Progenitor cell of endocrine pancreas (in vitro differentiated cells): ENCODE results near the gene IGFBPL1. TPM values are rescaled to one million over a fixed set of nuclear protein-coding genes. Genes with fewer than 3 reads are reported as not detected.

Experiments
- DNase-seq: peaks from one replicate; pipeline ENCODE4 v3.0.0; 2021; ENCODE audit warnings: low spot score; ENCODE audit not compliant: unreplicated experiment
- H3K27ac Mint-ChIP-seq: 2 replicates; pipeline ENCODE4 v1.8.0; 2021; ENCODE audit warnings: mild to moderate bottlenecking, moderate library complexity, mixed read lengths
- H3K27me3 Mint-ChIP-seq: 2 replicates; pipeline ENCODE4 v1.8.0; 2021; ENCODE audit warnings: mixed read lengths
- H3K36me3 Mint-ChIP-seq: 2 replicates; pipeline ENCODE4 v1.8.0; 2022; ENCODE audit warnings: mixed read lengths; ENCODE audit not compliant: insufficient read depth
- H3K4me1 Mint-ChIP-seq: 2 replicates; pipeline ENCODE4 v1.8.0; 2021; ENCODE audit warnings: low read depth, mixed read lengths
- H3K4me3 Mint-ChIP-seq: 2 replicates; pipeline ENCODE4 v1.8.0; 2021; ENCODE audit warnings: low read depth, mild to moderate bottlenecking, moderate library complexity, mixed read lengths
- H3K9me3 Mint-ChIP-seq: 2 replicates; pipeline ENCODE4 v1.8.0; 2021; ENCODE audit warnings: low read depth, mixed read lengths
- total RNA-seq: library from RNA; stranded (reverse); gene quantifications from 2 replicates; pipeline ENCODE4 v1.2.1, GENCODE V29; 2021
- TF ChIP-seq, protein P1 (sequence below): fragments of 200-600 bp; sonication (generic); IDR thresholded peaks from one replicate; pipeline ENCODE4 v1.5.0; 2021; ENCODE audit warnings: antibody characterized with exemption, mild to moderate bottlenecking; ENCODE audit not compliant: unreplicated experiment

The IGFBPL1 gene
- total RNA-seq, 1 donor from 2014 or later = 4.7 TPM

GRCh38 chr9:38447703-38448102 is 23.4 kb upstream of the IGFBPL1 start:
- no peak overlapping the region for H3K4me3 Mint-ChIP-seq
- no peak for DNase-seq
- H3K4me1 Mint-ChIP-seq = peaks cover 9% of the 10 kb centered on the region
- H3K9me3 Mint-ChIP-seq = peaks cover 16% of the 10 kb centered on the region
- H3K36me3 Mint-ChIP-seq = no peaks in the 10 kb centered on the region
- H3K27ac Mint-ChIP-seq = no peak overlapping the region
- H3K27me3 Mint-ChIP-seq = peaks cover 3% of the 10 kb centered on the region
- TF ChIP-seq, protein P1, sequence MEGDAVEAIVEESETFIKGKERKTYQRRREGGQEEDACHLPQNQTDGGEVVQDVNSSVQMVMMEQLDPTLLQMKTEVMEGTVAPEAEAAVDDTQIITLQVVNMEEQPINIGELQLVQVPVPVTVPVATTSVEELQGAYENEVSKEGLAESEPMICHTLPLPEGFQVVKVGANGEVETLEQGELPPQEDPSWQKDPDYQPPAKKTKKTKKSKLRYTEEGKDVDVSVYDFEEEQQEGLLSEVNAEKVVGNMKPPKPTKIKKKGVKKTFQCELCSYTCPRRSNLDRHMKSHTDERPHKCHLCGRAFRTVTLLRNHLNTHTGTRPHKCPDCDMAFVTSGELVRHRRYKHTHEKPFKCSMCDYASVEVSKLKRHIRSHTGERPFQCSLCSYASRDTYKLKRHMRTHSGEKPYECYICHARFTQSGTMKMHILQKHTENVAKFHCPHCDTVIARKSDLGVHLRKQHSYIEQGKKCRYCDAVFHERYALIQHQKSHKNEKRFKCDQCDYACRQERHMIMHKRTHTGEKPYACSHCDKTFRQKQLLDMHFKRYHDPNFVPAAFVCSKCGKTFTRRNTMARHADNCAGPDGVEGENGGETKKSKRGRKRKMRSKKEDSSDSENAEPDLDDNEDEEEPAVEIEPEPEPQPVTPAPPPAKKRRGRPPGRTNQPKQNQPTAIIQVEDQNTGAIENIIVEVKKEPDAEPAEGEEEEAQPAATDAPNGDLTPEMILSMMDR = no peak

DNA sequence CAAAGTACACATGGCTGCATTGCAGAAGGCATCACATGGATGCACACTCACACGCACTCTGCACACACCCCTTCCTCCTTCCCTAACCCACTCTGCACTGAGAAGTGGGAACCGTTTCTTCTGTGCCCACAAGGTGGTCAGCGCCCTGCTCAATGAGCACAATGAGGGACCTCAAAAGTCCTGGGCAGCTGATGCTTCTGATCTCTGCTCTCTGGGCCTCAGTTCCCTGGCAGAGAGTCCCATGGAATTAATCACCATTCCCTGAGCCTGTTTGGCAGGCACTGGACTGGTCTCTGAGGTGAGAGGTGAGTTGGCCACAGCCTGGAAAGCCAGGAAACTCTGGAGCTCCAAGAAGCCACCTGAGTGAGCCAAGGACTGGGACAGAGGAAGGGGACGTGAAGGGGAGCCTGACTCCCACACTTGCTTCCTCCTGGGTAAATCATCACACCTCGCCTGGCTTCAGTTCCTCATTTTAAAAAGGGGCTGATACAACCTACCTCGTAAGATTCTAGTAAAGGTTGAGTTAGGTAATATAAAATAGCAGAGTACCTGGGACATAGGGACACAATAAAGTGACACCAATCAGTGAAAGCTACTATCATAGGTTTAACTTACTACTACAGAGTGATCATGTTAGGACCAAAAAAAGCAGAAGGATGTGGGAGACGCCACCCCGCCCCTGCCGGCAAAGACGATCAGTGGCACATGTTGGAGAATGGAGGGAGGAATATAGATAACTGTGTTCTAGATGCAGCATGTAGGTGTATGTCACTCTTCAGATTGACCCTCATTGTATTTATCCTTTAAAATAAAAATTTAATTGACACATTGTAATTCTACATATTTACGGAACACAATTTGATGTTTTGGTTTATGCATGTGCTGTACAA is 21.1 kb upstream of the IGFBPL1 start:
- peaks cover 11% of the 10 kb centered on the region for H3K4me1 Mint-ChIP-seq
- H3K36me3 Mint-ChIP-seq = no peaks in the 10 kb centered on the region
- TF ChIP-seq, protein P1 = no peak
- H3K27me3 Mint-ChIP-seq = peaks cover 3% of the 10 kb centered on the region
- no peak for DNase-seq
- peaks cover 3% of the 10 kb centered on the region for H3K9me3 Mint-ChIP-seq
- peak overlapping the region; percentile 19 for H3K27ac Mint-ChIP-seq
- H3K4me3 Mint-ChIP-seq = no peak overlapping the region

DNA sequence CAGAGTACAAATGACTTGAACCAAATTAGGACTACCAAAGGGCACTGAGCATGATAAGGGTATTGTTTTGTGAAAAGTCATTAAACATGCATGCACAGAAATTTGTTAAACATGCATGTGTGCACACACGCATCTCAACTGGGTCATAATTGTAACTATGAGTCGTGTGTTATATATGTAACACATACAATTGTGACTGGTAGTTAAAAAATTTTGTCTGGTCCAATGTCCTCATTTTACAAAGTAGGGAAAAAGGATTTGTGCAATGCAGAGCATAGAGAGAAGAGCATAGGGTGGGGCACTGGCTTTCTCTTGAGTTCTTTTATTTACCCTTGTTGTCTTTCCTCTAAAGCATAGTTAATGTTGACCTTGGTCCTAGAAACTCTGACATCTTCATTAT is 19.3 kb upstream of the IGFBPL1 start:
- Mint-ChIP-seq H3K4me3 (no peak overlapping the region), H3K4me1 (peaks cover 11% of the 10 kb centered on the region), H3K9me3 (no peaks in the 10 kb centered on the region), H3K27ac (no peak overlapping the region), H3K36me3 (no peaks in the 10 kb centered on the region), H3K27me3 (peaks cover 6% of the 10 kb centered on the region)
- DNase-seq = no peak
- TF ChIP-seq, protein P1 = no peak

DNA sequence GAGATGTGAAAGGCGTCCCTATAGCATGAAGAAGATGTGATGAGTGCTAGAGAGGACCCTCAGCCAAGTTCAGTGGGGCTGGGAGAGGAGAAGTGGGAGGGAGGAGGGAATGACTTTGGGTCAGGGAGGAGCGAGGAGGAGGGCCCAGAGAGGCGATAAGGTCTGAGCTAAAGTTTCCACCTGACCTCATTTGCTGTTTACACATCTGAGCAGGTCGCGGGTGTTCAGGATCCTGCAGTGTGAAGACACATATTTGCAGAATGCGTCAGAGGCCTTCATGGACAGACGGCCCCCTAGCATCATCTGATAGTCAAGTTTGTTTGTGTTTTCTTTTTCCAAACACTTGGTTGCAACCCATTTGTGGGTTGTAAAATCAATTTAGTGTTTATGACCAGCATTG is 18.9 kb upstream of the IGFBPL1 start:
- Mint-ChIP-seq H3K9me3 (no peaks in the 10 kb centered on the region), H3K27me3 (peaks cover 6% of the 10 kb centered on the region), H3K4me3 (no peak overlapping the region), H3K4me1 (peaks cover 11% of the 10 kb centered on the region), H3K27ac (peak overlapping the region; percentile 23), H3K36me3 (no peaks in the 10 kb centered on the region)
- TF ChIP-seq, protein P1 = no peak
- DNase-seq = no peak

DNA sequence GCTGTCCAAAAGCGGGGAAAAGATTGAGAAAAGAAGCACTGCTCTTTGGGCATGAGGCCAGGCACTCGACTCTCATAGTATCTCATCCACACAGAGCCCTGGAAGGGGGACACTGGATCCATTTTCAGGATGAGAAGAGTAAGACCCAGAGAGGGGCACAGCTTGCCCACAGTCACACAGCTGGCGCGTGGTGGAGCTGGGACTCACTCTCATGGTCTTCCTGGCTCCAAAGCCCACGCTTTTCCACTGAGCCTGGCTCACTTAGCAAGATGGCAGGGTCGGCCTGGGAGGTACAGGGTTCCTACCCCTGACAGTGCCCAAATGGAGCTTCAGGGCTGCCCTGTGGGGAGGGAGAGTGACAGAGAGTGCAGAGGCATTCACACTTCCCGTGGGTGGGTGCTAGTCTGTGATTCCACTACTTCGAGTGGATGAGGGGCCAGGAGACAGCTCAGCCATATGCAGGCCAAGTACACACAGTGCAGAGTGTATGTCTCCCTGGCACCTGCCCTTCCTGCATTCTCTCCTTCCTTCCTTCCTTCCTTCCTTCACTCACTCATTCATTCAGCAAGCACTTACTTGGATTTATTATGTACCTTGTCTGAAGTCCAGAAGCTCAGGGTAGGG is 18.3 kb upstream of the IGFBPL1 start:
- H3K36me3 Mint-ChIP-seq = no peaks in the 10 kb centered on the region
- peaks cover 14% of the 10 kb centered on the region for H3K4me1 Mint-ChIP-seq
- H3K4me3 Mint-ChIP-seq = no peak overlapping the region
- peak overlapping the region; percentile 23 for H3K27ac Mint-ChIP-seq
- H3K27me3 Mint-ChIP-seq = peaks cover 6% of the 10 kb centered on the region
- H3K9me3 Mint-ChIP-seq = no peaks in the 10 kb centered on the region
- DNase-seq = no peak
- TF ChIP-seq, protein P1 = no peak
